A204.1 (cell line): ENCODE measurements around the gene MACROD1.
"Not testable (repeated sequence)": the region's sequence is repeated elsewhere in the genome, so short reads cannot be mapped to it uniquely, and the experiment has no call there.

Experiments
- FAIRE-seq: peaks from 2 replicates; lab custom pipeline; 2012; peaks lifted over from hg19 to GRCh38; lab: Jason Lieb, UNC

Gene MACROD1

GRCh38 chr11:63996512-63996911 lies 169.4 kb downstream of the MACROD1 start:
- FAIRE-seq = no peak

GRCh38 chr11:63993993-63994392 lies 171.9 kb downstream of the MACROD1 start:
- FAIRE-seq = no peak

- FAIRE-seq = no peak
Observed at GRCh38 chr11:63993100-63993499, 172.8 kb downstream of the MACROD1 start.

- no peak for FAIRE-seq
Observed at GRCh38 chr11:63991558-63991957, 174.4 kb downstream of the MACROD1 start.

- no peak for FAIRE-seq
Observed at GRCh38 chr11:63986932-63987513, 178.9 kb downstream of the MACROD1 start.

- peak; percentile 11 for FAIRE-seq
Observed at GRCh38 chr11:63986156-63986931, 179.6 kb downstream of the MACROD1 start, which contains the start of gene OTUB1. OTUB1 (plus strand) TSS chr11:63986438; CDS start chr11:63986457, 19 bp downstream.

GRCh38 chr11:63985812-63986155 lies 180.1 kb downstream of the MACROD1 start:
- no peak for FAIRE-seq

GRCh38 chr11:63979426-63979825 lies 186.5 kb downstream of the MACROD1 start:
- FAIRE-seq = no peak

GRCh38 chr11:63978551-63979239 lies 187.2 kb downstream of the MACROD1 start:
- FAIRE-seq = no peak

GRCh38 chr11:63974259-63975143 lies 191.4 kb downstream of the MACROD1 start, which contains the start of gene COX8A:
COX8A (plus strand) TSS chr11:63974620; CDS start chr11:63974681, 61 bp downstream.
- peak; percentile 99 for FAIRE-seq

GRCh38 chr11:63973912-63974258 lies 192.0 kb downstream of the MACROD1 start:
- not testable (repeated sequence) for FAIRE-seq

GRCh38 chr11:63970902-63971301 lies 195.0 kb downstream of the MACROD1 start:
- FAIRE-seq = no peak

GRCh38 chr11:63969461-63969860 lies 196.5 kb downstream of the MACROD1 start:
- FAIRE-seq = no peak

- no peak for FAIRE-seq
Observed at GRCh38 chr11:63966444-63966843, 199.5 kb downstream of the MACROD1 start.

GRCh38 chr11:63963895-63964294 lies 202.0 kb downstream of the MACROD1 start:
- FAIRE-seq = not testable (repeated sequence)

- no peak for FAIRE-seq
Observed at GRCh38 chr11:63961608-63962412, 204.1 kb downstream of the MACROD1 start.

- FAIRE-seq = no peak
Observed at GRCh38 chr11:63958008-63958407, 207.9 kb downstream of the MACROD1 start.

GRCh38 chr11:63952570-63952969 lies 213.3 kb downstream of the MACROD1 start:
- FAIRE-seq = no peak

GRCh38 chr11:63951779-63952536 lies 214.0 kb downstream of the MACROD1 start:
- FAIRE-seq = no peak
